Naive B cell (primary cell): ENCODE data around the gene PPP1R13B. TPM values are rescaled to one million over a fixed set of nuclear protein-coding genes. Genes with fewer than 3 reads are reported as not detected.
A peak's percentile ranks its signal among the peaks of the same experiment; 100 is the strongest.

ENCODE experiments used
- ATAC-seq, 2 donors: fragments of 150-1000 bp; cut with Tn5 transposase; 2 replicates each; pipeline ENCODE4 v1.10.0; 2021; ENCODE audit warnings: low read depth in 2 of 2, mild to moderate bottlenecking in 2 of 2, moderate library complexity in 2 of 2
- DNase-seq: peaks from one replicate; pipeline ENCODE4 v3.0.0; 2022
- H3K27ac Mint-ChIP-seq, 6 donors: one replicate each; pipeline ENCODE4 v1.8.0; 2020 to 2022; ENCODE audit warnings: mild to moderate bottlenecking in 6 of 6, mixed read lengths in 6 of 6, moderate library complexity in 5 of 6, inconsistent platforms in 2 of 6
- H3K27me3 Mint-ChIP-seq, 3 donors: one replicate each; pipeline ENCODE4 v1.8.0; 2021 to 2022; ENCODE audit warnings: mixed read lengths in 3 of 3, mild to moderate bottlenecking in 1 of 3
- H3K36me3 Mint-ChIP-seq, 2 donors: one replicate each; pipeline ENCODE4 v1.8.0; 2020 to 2022; ENCODE audit warnings: mixed read lengths in 2 of 2, inconsistent platforms in 1 of 2, mild to moderate bottlenecking in 1 of 2
- H3K4me1 Mint-ChIP-seq, 3 donors: one replicate each; pipeline ENCODE4 v1.8.0; 2020 to 2022; ENCODE audit warnings: mixed read lengths in 3 of 3, inconsistent platforms in 1 of 3, mild to moderate bottlenecking in 1 of 3, moderate library complexity in 1 of 3
- H3K4me3 Mint-ChIP-seq, 8 donors: one replicate each; pipeline ENCODE4 v1.8.0; 2020 to 2022; ENCODE audit warnings: mild to moderate bottlenecking in 8 of 8, mixed read lengths in 8 of 8, moderate library complexity in 8 of 8, inconsistent platforms in 2 of 8
- H3K9me3 Mint-ChIP-seq, 7 donors: one replicate each; pipeline ENCODE4 v1.8.0; 2020 to 2022; ENCODE audit warnings: mixed read lengths in 7 of 7, mild to moderate bottlenecking in 5 of 7, inconsistent platforms in 2 of 7, moderate library complexity in 1 of 7
- polyA plus RNA-seq, 6 donors: library from polyadenylated mRNA; unstranded; fragments of 300-500 nt; fragmentation: Illumina TruSeq; gene quantifications; one replicate each; pipeline ENCODE4 v1.2.3, GENCODE V29; 2021; ENCODE audit warnings: low read depth in 6 of 6

PPP1R13B gene
- polyA plus RNA-seq, 6 donors from 2014 or later: 0.65 to 4.6 (median 1.8) TPM; not detected in 1

GRCh38 chr14:103705504-103706284 is 141.7 kb downstream of the PPP1R13B start:
- Mint-ChIP-seq H3K36me3 (no peaks in the 10 kb centered on the region), H3K4me3 (no peak overlapping the region), H3K27me3 (no peaks in the 10 kb centered on the region), H3K4me1 (peaks cover 11 to 40% (median 28%) of the 10 kb centered on the region in 3 donors), H3K9me3 (no peaks in the 10 kb centered on the region), H3K27ac (no peak overlapping the region)
- no peak for DNase-seq
- no peak for ATAC-seq

GRCh38 chr14:103705118-103705503 is 142.3 kb downstream of the PPP1R13B start:
- Mint-ChIP-seq H3K27me3 (no peaks in the 10 kb centered on the region), H3K27ac (peak overlapping the region in 1 of 6 donors; percentile 81), H3K9me3 (no peaks in the 10 kb centered on the region), H3K4me1 (peaks cover 13 to 46% (median 28%) of the 10 kb centered on the region in 3 donors), H3K36me3 (no peaks in the 10 kb centered on the region), H3K4me3 (peak overlapping the region in 2 of 8 donors; percentile 12 to 21)
- DNase-seq (no peak), ATAC-seq (no peak)

GRCh38 chr14:103704708-103705107 is 142.7 kb downstream of the PPP1R13B start:
- Mint-ChIP-seq H3K27ac (peak overlapping the region in 2 of 6 donors; percentile 24 to 81), H3K27me3 (no peaks in the 10 kb centered on the region), H3K4me3 (peak overlapping the region in 1 of 8 donors; percentile 21), H3K36me3 (no peaks in the 10 kb centered on the region), H3K9me3 (no peaks in the 10 kb centered on the region), H3K4me1 (peaks cover 17 to 50% (median 29%) of the 10 kb centered on the region in 3 donors)
- DNase-seq: no peak
- no peak for ATAC-seq

GRCh38 chr14:103703433-103704385 is 143.7 kb downstream of the PPP1R13B start:
- DNase-seq (no peak), ATAC-seq (no peak)
- Mint-ChIP-seq H3K4me3 (peak overlapping the region in 1 of 8 donors; percentile 10), H3K4me1 (peaks cover 16 to 53% (median 39%) of the 10 kb centered on the region in 3 donors), H3K9me3 (no peaks in the 10 kb centered on the region), H3K27me3 (no peaks in the 10 kb centered on the region), H3K36me3 (no peaks in the 10 kb centered on the region), H3K27ac (peak overlapping the region in 5 of 6 donors; percentile 47 to 91 (median 66))

GRCh38 chr14:103702497-103703432 is 144.6 kb downstream of the PPP1R13B start:
- Mint-ChIP-seq H3K9me3 (no peaks in the 10 kb centered on the region), H3K27me3 (no peaks in the 10 kb centered on the region), H3K36me3 (no peaks in the 10 kb centered on the region), H3K4me1 (peaks cover 16 to 58% (median 40%) of the 10 kb centered on the region in 3 donors), H3K4me3 (peak overlapping the region in 3 of 8 donors; percentile 15 to 73 (median 54)), H3K27ac (peak overlapping the region in 5 of 6 donors; percentile 15 to 67 (median 64))
- ATAC-seq (no peak), DNase-seq (no peak)

GRCh38 chr14:103702095-103702494 is 145.3 kb downstream of the PPP1R13B start:
- Mint-ChIP-seq H3K9me3 (no peaks in the 10 kb centered on the region), H3K4me1 (peaks cover 20 to 64% (median 44%) of the 10 kb centered on the region in 3 donors), H3K4me3 (peak overlapping the region in 4 of 8 donors; percentile 32 to 67 (median 44)), H3K27me3 (no peaks in the 10 kb centered on the region), H3K36me3 (no peaks in the 10 kb centered on the region), H3K27ac (peak overlapping the region in 3 of 6 donors; percentile 11 to 83 (median 64))
- DNase-seq (no peak), ATAC-seq (peak; percentile 16 to 29)

- DNase-seq (no peak), ATAC-seq (no peak)
- Mint-ChIP-seq H3K27ac (peak overlapping the region in 3 of 6 donors; percentile 47 to 86 (median 64)), H3K4me1 (peaks cover 30 to 76% (median 55%) of the 10 kb centered on the region in 3 donors), H3K4me3 (peak overlapping the region in 2 of 8 donors; percentile 12 to 32), H3K9me3 (no peaks in the 10 kb centered on the region), H3K36me3 (no peaks in the 10 kb centered on the region), H3K27me3 (no peaks in the 10 kb centered on the region)
Measured at GRCh38 chr14:103700753-103701490, 146.5 kb downstream of the PPP1R13B start.

DNA sequence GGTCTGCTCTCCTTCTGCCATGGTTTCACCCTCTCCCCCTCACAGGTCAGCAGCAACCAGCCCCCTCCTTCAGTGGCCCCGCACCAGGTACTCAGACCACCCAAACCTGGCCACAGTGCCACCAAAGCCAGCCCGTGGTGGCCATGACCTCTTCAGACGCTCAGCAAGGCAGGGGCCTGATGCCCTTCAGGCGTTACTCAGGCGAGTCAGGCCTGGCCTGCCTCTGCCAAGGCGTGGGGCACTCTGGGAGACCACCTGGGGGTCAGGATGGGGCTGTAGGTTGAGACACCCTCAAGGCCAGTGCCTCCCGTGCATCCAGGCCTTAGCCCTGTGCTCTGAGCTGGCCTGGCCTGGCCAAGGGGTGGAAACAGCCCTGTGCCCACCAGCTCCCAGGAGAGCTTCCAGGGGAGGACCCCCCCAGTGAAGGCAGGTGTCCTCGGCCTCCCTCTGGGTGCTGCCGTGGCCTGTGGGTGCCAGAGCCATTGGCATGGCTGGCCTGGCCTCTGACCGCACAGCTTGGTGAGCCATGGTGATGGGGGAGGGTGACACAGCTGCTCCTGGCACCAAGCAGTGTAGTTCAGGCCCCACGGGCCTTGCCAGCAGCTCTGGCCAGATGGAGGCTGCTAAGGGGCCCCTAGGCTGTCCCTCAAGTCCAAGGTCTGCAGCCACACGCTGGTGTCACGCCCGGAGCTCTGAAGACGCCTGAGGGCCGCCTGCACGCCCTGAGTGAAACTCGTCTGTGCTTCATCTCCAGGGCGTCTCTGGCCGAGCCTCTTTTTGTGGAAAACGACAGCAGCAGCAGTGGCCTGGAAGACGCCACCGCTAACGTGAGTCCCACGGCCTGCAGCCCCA is 147.2 kb downstream of the PPP1R13B start:
- peaks cover 37 to 81% (median 61%) of the 10 kb centered on the region in 3 donors for H3K4me1 Mint-ChIP-seq
- H3K9me3 Mint-ChIP-seq: no peaks in the 10 kb centered on the region
- DNase-seq (no peak), ATAC-seq (no peak)
- H3K36me3 Mint-ChIP-seq: no peaks in the 10 kb centered on the region
- peak overlapping the region in 3 of 8 donors; percentile 18 to 37 (median 32) for H3K4me3 Mint-ChIP-seq
- H3K27ac Mint-ChIP-seq: peak overlapping the region in 3 of 6 donors; percentile 38 to 82 (median 47)
- H3K27me3 Mint-ChIP-seq: no peaks in the 10 kb centered on the region

DNA sequence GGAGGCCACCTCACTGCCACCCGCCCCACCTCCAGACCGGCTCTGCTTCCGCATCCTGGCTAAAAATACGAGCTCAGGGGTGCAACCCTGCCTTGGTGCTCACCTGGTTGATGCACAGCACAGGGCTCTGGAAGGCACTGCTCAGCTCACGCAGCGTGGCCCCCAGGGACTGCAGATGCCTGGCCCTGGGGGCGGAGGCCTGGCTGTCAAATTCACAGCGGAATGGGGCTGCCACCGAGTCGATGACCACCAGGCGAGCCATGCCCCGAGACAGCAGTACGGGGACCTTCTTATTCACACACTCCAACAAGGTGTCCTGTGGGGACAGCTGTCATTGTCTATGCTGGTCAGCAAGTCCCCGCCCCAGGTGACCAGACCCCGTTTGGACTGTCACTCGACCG is 148.1 kb downstream of the PPP1R13B start:
- no peaks in the 10 kb centered on the region for H3K27me3 Mint-ChIP-seq
- DNase-seq: no peak
- ATAC-seq: no peak
- H3K36me3 Mint-ChIP-seq: no peaks in the 10 kb centered on the region
- no peaks in the 10 kb centered on the region for H3K9me3 Mint-ChIP-seq
- peak overlapping the region in 1 of 8 donors; percentile 18 for H3K4me3 Mint-ChIP-seq
- peak overlapping the region in 2 of 6 donors; percentile 19 to 41 for H3K27ac Mint-ChIP-seq
- H3K4me1 Mint-ChIP-seq: peaks cover 37 to 74% (median 61%) of the 10 kb centered on the region in 3 donors

GRCh38 chr14:103698380-103699260 is 148.8 kb downstream of the PPP1R13B start:
- Mint-ChIP-seq H3K9me3 (no peaks in the 10 kb centered on the region), H3K27ac (peak overlapping the region in 2 of 6 donors; percentile 19 to 41), H3K4me1 (peaks cover 37 to 72% (median 62%) of the 10 kb centered on the region in 3 donors), H3K36me3 (no peaks in the 10 kb centered on the region), H3K27me3 (no peaks in the 10 kb centered on the region), H3K4me3 (peak overlapping the region in 1 of 8 donors; percentile 37)
- ATAC-seq (peak; percentile 48 to 54), DNase-seq (peak; percentile 24)
